Activated CD4-positive, alpha-beta T cell treated with anti-CD3 and anti-CD28 coated beads, Interleukin-2, amount 10 ng/mL, durations not matched to agents 24 days and 14 days (primary cell): ENCODE data around the gene PAGE2B. TPM values are rescaled to one million over a fixed set of nuclear protein-coding genes. Genes with fewer than 3 reads are reported as not detected.
A peak's percentile ranks its signal among the peaks of the same experiment; 100 is the strongest.
"Not testable (repeated sequence)": the region's sequence is repeated elsewhere in the genome, so short reads cannot be mapped to it uniquely, and the experiment has no call there.

Source experiments
- DNase-seq: peaks from one replicate; pipeline ENCODE4 v3.0.0; 2022
- H3K27ac Mint-ChIP-seq: one replicate; pipeline ENCODE4 v1.8.0; 2022; ENCODE audit warnings: mild to moderate bottlenecking, mixed read lengths
- H3K27me3 Mint-ChIP-seq: one replicate; pipeline ENCODE4 v1.8.0; 2022; ENCODE audit warnings: mixed read lengths
- H3K36me3 Mint-ChIP-seq: one replicate; pipeline ENCODE4 v1.8.0; 2022; ENCODE audit warnings: low read depth, mild to moderate bottlenecking, mixed read lengths
- H3K4me1 Mint-ChIP-seq: one replicate; pipeline ENCODE4 v1.8.0; 2021; ENCODE audit warnings: mixed read lengths
- H3K4me3 Mint-ChIP-seq: one replicate; pipeline ENCODE4 v1.8.0; 2022; ENCODE audit warnings: mild to moderate bottlenecking, moderate library complexity, mixed read lengths
- H3K9me3 Mint-ChIP-seq: one replicate; pipeline ENCODE4 v1.8.0; 2021; ENCODE audit warnings: mixed read lengths
- intact Hi-C: fragments of 100-400 bp; cut with micrococcal nuclease; formaldehyde crosslinking; loops from one replicate; pipeline ENCODE4 v1.15.1; 2023
- total RNA-seq: library from RNA; stranded (reverse); gene quantifications from 2 replicates; pipeline ENCODE4 v1.2.3, GENCODE V29; 2022

The PAGE2B gene, protein sequence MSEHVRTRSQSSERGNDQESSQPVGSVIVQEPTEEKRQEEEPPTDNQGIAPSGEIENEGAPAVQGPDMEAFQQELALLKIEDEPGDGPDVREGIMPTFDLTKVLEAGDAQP
- total RNA-seq: 0.45 TPM in 1 of 2 replicates, not detected in the other

DNA sequence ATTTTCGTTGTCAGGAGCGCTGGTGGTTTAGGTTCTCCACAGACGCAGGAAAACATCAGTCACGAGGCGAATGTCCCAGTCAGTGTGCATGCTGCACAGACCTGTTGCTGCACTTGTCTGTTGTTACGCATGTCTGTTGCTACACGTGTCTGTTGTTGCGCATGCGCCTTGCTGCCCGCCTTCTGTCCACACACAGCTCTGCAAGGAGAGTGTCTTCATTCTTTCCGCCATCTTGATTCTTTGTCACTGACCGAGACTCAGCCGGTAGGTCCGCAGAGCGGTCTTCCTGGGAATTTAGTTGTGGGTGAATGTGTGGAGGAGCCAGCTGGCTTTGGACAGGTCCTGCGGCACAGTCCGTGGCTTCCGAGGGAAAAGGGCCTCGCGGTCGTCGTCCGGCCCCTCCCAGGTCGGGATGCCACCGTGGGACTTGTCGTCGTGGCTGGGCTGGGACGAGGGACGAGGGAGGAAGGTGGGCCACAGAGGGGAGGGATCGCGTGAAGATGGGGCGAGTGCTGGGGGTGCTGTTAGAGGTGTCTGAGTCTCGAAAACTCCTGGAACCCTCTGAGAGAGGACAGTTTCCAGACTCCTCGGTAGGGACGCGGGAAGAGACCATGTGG is at the start of gene PAGE2B:
PAGE2B (plus strand) TSS at position 180 of the 617 bp plus-strand sequence. CDS start 1,012 bp downstream, outside the sequence.
- no peaks in the 10 kb centered on the region for H3K4me1 Mint-ChIP-seq
- intact Hi-C loops: no loop called here

DNA sequence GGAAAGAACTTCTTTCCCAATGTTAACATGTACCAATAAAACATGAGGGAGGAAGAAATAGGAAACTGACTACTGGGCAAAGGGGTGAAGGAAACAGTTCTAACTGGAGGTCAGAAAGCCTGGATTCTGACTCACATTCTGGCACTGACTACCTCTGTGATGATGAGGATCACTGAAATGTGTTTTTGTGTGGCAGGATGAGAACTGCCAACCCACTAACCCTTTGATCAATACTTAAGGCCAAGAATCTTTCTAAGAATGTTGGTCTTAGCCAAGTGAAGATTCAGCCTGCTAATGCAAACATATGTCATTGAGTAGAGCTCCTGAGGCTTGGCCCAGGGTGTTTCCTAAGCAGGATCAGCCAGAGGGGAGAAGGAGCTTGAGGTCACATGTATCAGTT is 48.7 kb upstream of the PAGE2B start:
- Mint-ChIP-seq H3K9me3 (no peaks in the 10 kb centered on the region), H3K27me3 (no peaks in the 10 kb centered on the region), H3K4me3 (no peak overlapping the region), H3K4me1 (no peaks in the 10 kb centered on the region), H3K27ac (no peak overlapping the region), H3K36me3 (no peaks in the 10 kb centered on the region)
- no peak for DNase-seq
- intact Hi-C loops: no loop called here

More for the DNA sequence above, at the start of gene PAGE2B:
- no peaks in the 10 kb centered on the region for H3K27me3 Mint-ChIP-seq
- H3K36me3 Mint-ChIP-seq: no peaks in the 10 kb centered on the region
- no peak within 1 kb of the TSS for H3K27ac Mint-ChIP-seq
- DNase-seq: no peak
- H3K9me3 Mint-ChIP-seq: no peaks in the 10 kb centered on the region
- H3K4me3 Mint-ChIP-seq: no peak within 1 kb of the TSS

DNA sequence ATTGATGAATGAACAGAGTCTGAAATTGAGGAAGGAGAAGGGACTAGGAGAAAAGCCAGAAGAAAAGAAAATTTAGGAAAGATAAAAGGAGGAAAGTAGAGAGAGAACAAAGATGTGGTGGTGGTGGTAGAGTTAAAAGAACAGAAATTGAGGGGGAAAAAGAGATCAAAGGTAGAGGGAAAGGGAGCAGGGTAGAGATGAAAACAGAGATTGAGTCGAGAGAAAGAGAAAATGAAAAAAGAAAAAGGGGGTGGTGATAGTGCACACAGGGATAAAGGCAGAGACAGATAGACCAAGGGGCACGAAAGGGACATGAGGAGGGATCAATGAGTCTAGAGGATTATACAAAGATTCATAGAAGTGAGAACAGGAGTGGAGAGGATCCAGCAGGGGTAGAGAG is 48.0 kb upstream of the PAGE2B start:
- Mint-ChIP-seq H3K9me3 (no peaks in the 10 kb centered on the region), H3K36me3 (no peaks in the 10 kb centered on the region), H3K4me1 (no peaks in the 10 kb centered on the region), H3K27me3 (no peaks in the 10 kb centered on the region), H3K27ac (no peak overlapping the region), H3K4me3 (no peak overlapping the region)
- intact Hi-C loops: no loop called here
- no peak for DNase-seq

DNA sequence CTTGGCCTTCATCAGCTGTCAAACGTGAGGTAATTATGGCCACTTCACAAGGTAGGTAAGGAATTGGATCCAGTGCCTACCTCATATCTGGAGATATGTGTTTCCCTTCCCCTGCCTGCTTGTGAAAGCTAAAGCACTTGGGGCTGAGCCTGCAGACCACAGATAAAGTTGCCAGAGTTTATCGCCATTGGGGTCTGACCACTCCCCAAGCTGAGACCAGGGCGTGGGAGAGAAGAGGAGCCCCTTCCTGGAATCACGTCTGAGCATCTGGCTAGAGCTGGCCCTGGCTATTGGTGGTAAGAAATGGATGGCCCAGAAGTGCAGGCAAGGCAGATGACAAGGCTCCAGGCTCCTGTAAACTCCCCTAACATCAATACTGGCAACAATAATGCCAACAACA is 46.8 kb upstream of the PAGE2B start:
- Mint-ChIP-seq H3K4me3 (no peak overlapping the region), H3K27me3 (no peaks in the 10 kb centered on the region), H3K36me3 (no peaks in the 10 kb centered on the region), H3K27ac (no peak overlapping the region), H3K4me1 (no peaks in the 10 kb centered on the region), H3K9me3 (no peaks in the 10 kb centered on the region)
- intact Hi-C loops: no loop called here
- no peak for DNase-seq

DNA sequence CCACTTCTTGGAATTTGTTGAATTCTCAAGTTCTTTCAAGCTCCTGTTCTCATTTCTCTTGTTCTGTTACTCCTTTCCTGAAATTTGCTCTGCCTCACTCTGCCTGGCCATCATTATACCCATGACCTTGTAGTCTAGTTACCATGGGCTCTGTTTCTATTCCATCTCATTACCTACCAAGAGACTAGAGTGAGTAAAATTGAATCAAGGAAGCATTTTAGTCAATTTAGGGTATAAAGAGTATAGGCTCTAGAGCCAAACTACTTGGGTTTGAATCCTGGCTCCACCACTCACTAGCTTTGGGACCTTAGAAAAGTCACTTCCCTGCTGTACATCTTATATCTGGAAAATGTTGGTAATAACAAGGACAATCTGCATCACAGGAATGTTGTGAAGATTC is 46.2 kb upstream of the PAGE2B start:
- intact Hi-C loops: no loop called here
- H3K27me3 Mint-ChIP-seq: no peaks in the 10 kb centered on the region
- H3K4me3 Mint-ChIP-seq: no peak overlapping the region
- DNase-seq: no peak
- no peaks in the 10 kb centered on the region for H3K9me3 Mint-ChIP-seq
- H3K36me3 Mint-ChIP-seq: no peaks in the 10 kb centered on the region
- H3K4me1 Mint-ChIP-seq: no peaks in the 10 kb centered on the region
- H3K27ac Mint-ChIP-seq: no peak overlapping the region

DNA sequence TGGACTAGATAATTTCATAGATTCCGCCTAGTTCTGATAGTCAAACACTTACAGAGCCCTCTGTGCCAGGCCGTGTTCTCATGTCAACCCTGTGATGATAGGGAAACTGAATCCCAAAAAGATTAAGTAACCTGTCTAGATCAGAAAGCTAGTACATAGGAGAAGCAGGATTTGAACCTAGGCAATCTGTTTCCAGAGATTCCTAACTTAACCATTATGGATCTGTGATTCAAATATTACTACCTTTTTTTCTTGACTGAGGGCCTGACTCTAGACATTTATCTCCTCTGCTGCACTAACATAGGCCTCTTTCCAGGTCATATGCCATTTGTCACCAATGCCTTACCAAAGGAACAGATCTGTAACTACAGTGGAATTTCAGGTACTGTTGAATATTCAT is 45.5 kb upstream of the PAGE2B start:
- H3K4me3 Mint-ChIP-seq: no peak overlapping the region
- no peak for DNase-seq
- no peaks in the 10 kb centered on the region for H3K4me1 Mint-ChIP-seq
- no peak overlapping the region for H3K27ac Mint-ChIP-seq
- no peaks in the 10 kb centered on the region for H3K36me3 Mint-ChIP-seq
- intact Hi-C loops: no loop called here
- H3K27me3 Mint-ChIP-seq: no peaks in the 10 kb centered on the region
- H3K9me3 Mint-ChIP-seq: no peaks in the 10 kb centered on the region

DNA sequence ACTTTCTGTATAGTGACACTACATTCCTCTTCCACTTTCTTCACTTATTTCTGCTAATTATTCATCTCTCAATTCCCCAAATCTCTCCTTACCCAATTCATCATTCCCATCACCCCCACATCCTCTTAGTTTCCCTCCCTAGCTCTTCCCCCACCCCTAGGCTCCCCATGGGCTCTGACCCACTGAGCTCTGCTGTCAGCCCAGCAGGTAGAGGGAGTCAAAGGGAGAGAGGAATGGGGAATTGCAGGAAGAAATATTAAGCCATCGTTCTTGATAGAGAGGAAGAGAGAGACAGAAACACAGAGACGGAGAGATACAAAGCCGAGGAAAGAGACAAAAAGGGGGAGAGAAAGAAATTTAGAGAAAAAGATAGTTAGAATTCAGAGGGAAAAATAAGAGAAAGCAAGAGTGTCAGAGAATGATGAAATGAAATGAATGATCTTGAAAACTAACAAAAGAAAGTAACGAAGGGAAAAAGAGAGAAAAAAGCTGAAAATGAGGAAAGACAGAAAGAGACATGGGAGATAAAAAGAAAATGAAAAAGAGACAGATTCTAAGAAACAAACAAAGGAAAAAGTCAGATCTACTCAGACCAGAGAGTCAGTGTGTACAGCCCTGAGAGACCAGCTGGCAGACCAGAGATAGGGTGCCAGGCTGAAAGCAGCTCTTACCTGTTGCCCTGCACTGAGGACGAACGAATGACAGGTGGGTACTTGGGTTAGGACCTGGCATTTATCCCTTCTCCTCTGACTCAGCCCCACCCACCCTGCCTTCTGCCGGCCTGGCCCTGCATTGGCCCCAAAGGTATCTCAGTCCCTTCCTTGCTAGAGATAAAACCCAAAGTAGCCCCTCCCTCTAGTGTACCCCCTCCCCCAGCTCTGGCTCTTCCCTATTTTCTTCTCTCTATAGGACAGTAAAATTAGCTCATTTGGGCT is 44.3 kb upstream of the PAGE2B start, which contains the start of gene ALAS2:
ALAS2 (minus strand) TSS at position 707 of the 935 bp plus-strand sequence. CDS start 4,977 bp downstream, outside the sequence.
- no peaks in the 10 kb centered on the region for H3K9me3 Mint-ChIP-seq
- H3K27ac Mint-ChIP-seq: no peak within 1 kb of the TSS
- DNase-seq: no peak
- no peaks in the 10 kb centered on the region for H3K4me1 Mint-ChIP-seq
- no peaks in the 10 kb centered on the region for H3K36me3 Mint-ChIP-seq
- no peaks in the 10 kb centered on the region for H3K27me3 Mint-ChIP-seq
- no peak within 1 kb of the TSS for H3K4me3 Mint-ChIP-seq
- intact Hi-C loops: no loop called here

DNA sequence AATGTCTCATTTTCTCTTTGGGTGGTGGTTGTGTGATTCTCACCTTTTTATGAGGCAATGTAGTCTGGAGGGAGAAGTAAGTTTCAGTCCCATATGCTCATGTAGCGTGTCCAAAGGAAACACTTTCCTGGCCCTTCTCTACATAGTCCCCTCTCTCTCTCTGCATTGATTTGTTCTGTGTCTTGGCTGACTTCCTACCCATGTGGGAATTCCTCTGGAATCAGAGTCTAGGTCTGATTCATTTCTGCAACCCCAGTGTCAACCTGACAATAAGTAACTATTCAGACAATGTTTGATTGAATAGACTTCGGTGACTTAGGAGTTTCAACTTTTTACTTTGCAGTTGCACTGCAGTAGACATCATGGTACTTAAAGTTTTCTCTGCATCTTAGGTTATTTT is 41.4 kb upstream of the PAGE2B start:
- intact Hi-C loops: no loop called here
- Mint-ChIP-seq H3K27me3 (no peaks in the 10 kb centered on the region), H3K9me3 (no peaks in the 10 kb centered on the region), H3K36me3 (no peaks in the 10 kb centered on the region), H3K4me3 (no peak overlapping the region), H3K4me1 (no peaks in the 10 kb centered on the region), H3K27ac (no peak overlapping the region)
- DNase-seq: no peak

DNA sequence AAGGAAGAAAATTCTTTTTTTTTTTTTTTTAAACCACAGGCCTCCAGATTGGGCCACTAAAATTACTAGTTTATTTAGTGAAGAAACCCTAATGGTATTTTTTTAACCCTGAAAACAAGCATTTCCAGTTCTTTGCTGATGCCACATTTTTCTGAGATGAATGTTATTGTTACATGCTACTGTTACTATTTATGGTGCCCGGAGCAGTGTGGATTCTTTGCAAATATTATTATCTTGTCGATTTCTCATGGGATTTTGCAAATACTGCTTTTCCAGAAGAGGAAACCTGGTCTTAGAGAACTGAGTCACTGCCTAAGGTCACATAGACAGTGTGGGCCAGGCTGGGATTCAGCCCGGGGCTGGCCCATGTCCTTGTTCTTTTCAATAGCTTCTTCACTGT is 35.4 kb upstream of the PAGE2B start:
- intact Hi-C loops: no loop called here
- no peak overlapping the region for H3K4me3 Mint-ChIP-seq
- no peak for DNase-seq
- H3K4me1 Mint-ChIP-seq: no peaks in the 10 kb centered on the region
- no peaks in the 10 kb centered on the region for H3K27me3 Mint-ChIP-seq
- no peaks in the 10 kb centered on the region for H3K36me3 Mint-ChIP-seq
- H3K27ac Mint-ChIP-seq: no peak overlapping the region
- H3K9me3 Mint-ChIP-seq: peaks cover 3% of the 10 kb centered on the region

DNA sequence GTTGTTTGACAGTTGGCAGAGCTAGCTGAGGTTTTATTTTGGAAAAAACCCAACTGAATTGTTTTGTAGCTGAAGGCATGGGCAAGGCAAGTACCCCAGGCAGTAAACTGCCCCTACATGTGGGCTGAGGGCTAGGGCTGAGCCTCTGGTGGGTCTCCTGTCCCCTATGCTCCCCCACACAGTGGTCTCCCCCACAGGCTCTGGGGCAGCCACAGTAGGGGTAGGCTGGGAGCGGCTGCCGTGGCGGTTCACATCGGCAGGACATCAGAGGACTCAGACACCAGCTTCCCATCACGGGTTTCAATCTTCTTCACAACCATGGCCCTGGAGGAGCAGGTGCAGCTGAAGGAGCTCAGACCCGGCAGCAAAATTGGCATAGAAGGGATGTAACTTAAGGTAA is 33.3 kb upstream of the PAGE2B start:
- Mint-ChIP-seq H3K36me3 (no peaks in the 10 kb centered on the region), H3K4me1 (no peaks in the 10 kb centered on the region), H3K27me3 (no peaks in the 10 kb centered on the region), H3K9me3 (peaks cover 3% of the 10 kb centered on the region), H3K4me3 (no peak overlapping the region), H3K27ac (no peak overlapping the region)
- intact Hi-C loops: no loop called here
- DNase-seq: no peak

DNA sequence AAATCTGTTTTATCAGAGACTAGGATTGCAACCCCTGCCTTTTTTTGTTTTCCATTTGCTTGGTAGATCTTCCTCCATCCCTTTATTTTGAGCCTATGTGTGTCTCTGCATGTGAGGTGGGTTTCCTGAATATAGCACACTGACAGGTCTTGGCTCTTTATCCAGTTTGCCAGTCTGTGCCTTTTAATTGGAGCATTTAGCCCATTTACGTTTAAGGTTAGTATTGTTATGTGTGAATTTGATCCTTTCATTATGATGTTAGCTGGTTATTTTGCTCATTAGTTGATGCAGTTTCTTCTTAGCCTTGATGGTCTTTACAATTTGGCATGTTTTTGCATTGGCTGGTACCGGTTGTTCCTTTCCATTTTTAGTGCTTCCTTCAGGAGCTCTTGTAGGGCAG is 24.2 kb upstream of the PAGE2B start:
- H3K4me1 Mint-ChIP-seq, H3K27me3 Mint-ChIP-seq, H3K27ac Mint-ChIP-seq, intact Hi-C loops, H3K9me3 Mint-ChIP-seq, H3K36me3 Mint-ChIP-seq, DNase-seq, H3K4me3 Mint-ChIP-seq: not testable (repeated sequence)

DNA sequence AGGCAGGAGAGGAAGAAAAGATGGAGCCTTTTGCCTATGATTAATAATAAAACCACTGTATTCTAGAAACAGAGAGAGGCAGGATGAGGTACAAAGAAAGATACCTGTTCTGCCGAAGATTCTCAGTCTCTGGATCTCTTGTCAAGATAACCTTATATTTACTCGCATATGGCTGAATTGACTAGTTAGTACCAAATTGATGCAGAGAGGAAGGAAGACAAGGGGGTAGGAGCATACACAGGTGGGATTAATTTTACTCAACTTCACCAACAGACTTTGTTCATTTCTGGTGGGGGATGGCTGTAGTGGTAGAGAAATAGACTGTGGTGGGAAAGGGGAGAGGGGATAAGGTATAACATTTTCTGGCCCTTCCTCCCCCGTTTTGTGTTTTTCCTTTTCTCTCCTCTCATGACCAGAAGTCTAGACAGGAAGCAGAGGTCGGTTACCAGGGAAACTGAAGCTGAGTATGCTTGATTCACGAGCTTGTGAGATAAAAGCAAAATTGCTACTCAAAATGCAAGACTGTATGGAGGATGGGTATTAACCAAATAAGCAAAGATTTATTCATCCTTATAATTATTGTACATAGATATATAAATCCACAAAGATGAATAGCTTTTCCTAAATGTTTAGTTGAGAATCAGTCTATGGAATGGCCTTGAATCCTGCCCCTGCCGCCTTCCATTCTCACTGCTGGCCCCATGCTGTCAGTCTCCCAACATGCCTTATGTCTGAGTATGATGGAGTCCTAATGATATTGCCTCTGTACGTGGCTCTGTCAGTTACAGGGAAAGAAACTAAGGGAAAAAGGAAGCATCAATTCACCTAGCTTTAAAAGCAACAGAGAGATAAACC is 17.8 kb upstream of the PAGE2B start:
- H3K27me3 Mint-ChIP-seq: no peaks in the 10 kb centered on the region
- no peaks in the 10 kb centered on the region for H3K36me3 Mint-ChIP-seq
- H3K4me1 Mint-ChIP-seq: peaks cover 10% of the 10 kb centered on the region
- H3K4me3 Mint-ChIP-seq: peak overlapping the region; percentile 74
- no peaks in the 10 kb centered on the region for H3K9me3 Mint-ChIP-seq
- peak; percentile 68 for DNase-seq
- intact Hi-C loops: loop anchor here (2.0 to 5.0 kb wide), 2 partner anchors 416 to 1015 kb away; partner anchors contain the start of gene PHF8
- H3K27ac Mint-ChIP-seq: peak overlapping the region; percentile 51

DNA sequence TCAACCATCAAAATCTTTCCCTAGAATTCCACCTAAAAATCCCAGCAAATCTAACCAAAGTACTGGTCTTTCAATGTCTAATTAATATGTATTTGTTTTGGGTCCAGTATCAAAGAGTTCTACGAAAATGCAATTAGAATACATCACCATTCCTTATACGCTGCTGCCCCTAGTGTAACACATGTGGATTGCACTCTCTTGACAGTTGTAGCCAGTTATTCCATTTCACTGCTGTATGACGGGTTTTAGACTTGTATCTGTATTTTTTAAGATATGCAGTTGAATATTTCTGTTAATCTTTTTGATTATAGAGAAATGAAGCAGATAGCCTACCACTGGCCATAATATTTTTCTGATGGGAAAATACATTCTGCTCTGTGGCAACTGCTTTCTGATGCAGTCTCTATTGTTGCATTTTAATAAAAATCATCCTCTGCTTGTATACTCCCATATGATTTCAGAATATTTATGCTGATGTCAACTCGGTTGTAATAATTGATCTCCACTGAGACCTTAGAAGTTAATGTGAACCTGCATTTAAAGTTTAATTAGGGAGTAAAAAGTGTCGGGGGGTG is 17.1 kb upstream of the PAGE2B start:
- intact Hi-C loops: loop anchor here (2.0 to 5.0 kb wide), 2 partner anchors 417 to 1015 kb away; partner anchors contain the start of gene PHF8

More for the DNA sequence above, 17.1 kb upstream of the PAGE2B start:
- Mint-ChIP-seq H3K36me3 (no peaks in the 10 kb centered on the region), H3K4me3 (peak overlapping the region; percentile 74), H3K27me3 (no peaks in the 10 kb centered on the region), H3K27ac (no peak overlapping the region), H3K4me1 (peaks cover 10% of the 10 kb centered on the region), H3K9me3 (no peaks in the 10 kb centered on the region)
- DNase-seq: peak; percentile 72
